A549 treated with Hydrocortisone at 1 μM for 4 hours (cell line): ENCODE results near the gene PFKP. TPM values are rescaled to one million over a fixed set of nuclear protein-coding genes. Genes with fewer than 3 reads are reported as not detected.

Source experiments
- total RNA-seq: library from RNA; stranded (reverse); fragments of 200-300 nt; extraction: Qiagen RNA extraction; gene quantifications from 5 replicates; pipeline ENCODE4 v1.2.3, GENCODE V29; 2022

PFKP gene
- 512 to 613 TPM (median 562 TPM) in 5 replicates for total RNA-seq

GRCh38 chr10:3067118-3067858 is at the start of gene PFKP:
PFKP (plus strand) TSS chr10:3067548; CDS start chr10:3067596, 48 bp downstream.

GRCh38 chr10:3172446-3173170 is 105.3 kb downstream of the PFKP start, which contains the start of gene PITRM1:
PITRM1 (minus strand) TSS chr10:3172782; CDS start chr10:3172772, 10 bp downstream.

Other genes starting within 250 kb of the PFKP start
- 76.6 to 85.5 TPM (median 82.4 TPM) in 5 replicates for gene PITRM1, start 105.2 kb downstream of the PFKP start, total RNA-seq